Cardiac muscle cell (in vitro differentiated cells and primary cell): ENCODE data around the gene ALDH1L1. TPM values are rescaled to one million over a fixed set of nuclear protein-coding genes. Genes with fewer than 3 reads are reported as not detected.
"Not testable (repeated sequence)": the region's sequence is repeated elsewhere in the genome, so short reads cannot be mapped to it uniquely, and the experiment has no call there.

Source experiments
- DNase-seq, 2 donors: peaks; one replicate each; pipeline versions ENCODE4 v3.0.0 to v3.0.0-alpha.2; 2010 to 2017; ENCODE audit warnings: low read depth in 1 of 2, low spot score in 1 of 2
- H3K27ac ChIP-seq: fragments of 200-600 bp; sonication (generic); 2 replicates; pipeline ENCODE4 v1.5.1; 2016
- H3K27me3 ChIP-seq: fragments of 200-600 bp; sonication (generic); 2 replicates; pipeline ENCODE4 v1.6.0; 2016; ENCODE audit warnings: control low read depth
- H3K36me3 ChIP-seq: fragments of 200-600 bp; sonication (generic); 2 replicates; pipeline ENCODE4 v1.5.1; 2016; ENCODE audit warnings: control low read depth
- H3K4me1 ChIP-seq: fragments of 200-600 bp; sonication (generic); 2 replicates; pipeline ENCODE4 v1.8.1; 2017; ENCODE audit warnings: low read depth, mild to moderate bottlenecking, mixed run types
- H3K4me3 ChIP-seq: fragments of 200-600 bp; sonication (generic); 2 replicates; pipeline ENCODE4 v1.5.1; 2016; ENCODE audit warnings: mild to moderate bottlenecking
- H3K9me3 ChIP-seq: fragments of 200-600 bp; sonication (generic); 2 replicates; pipeline ENCODE4 v1.5.1; 2017; ENCODE audit warnings: low read depth, mild to moderate bottlenecking, control low read depth
- CTCF ChIP-seq: IDR thresholded peaks from 2 replicates; pipeline ENCODE4 v1.5.1; 2012; ENCODE audit warnings: low read depth, mild to moderate bottlenecking, low read length
- polyA plus RNA-seq: library from polyadenylated mRNA; unstranded; fragments of >200 nt; fragmentation: Nextera tagmentation; extraction: Ambion mirVana; gene quantifications from 2 replicates; pipeline ENCODE4 v1.2.1, GENCODE V29; 2016
- total RNA-seq: library from RNA; depleted of rRNA; stranded (reverse); fragments of >200 nt; gene quantifications from 2 replicates; pipeline ENCODE4 v1.2.3, GENCODE V29; 2016

The ALDH1L1 gene
- total and polyA plus RNA-seq, 2 experiments from 2014 or later: 0.98 to 2.6 TPM

GRCh38 chr3:126100269-126100633 lies 80.1 kb downstream of the ALDH1L1 start:
- Histone ChIP-seq H3K9me3 (no peaks in the 10 kb centered on the region), H3K4me3 (no peak overlapping the region), H3K4me1 (no peaks in the 10 kb centered on the region), H3K27ac (no peak overlapping the region), H3K27me3 (no peaks in the 10 kb centered on the region), H3K36me3 (no peaks in the 10 kb centered on the region)
- TF ChIP-seq CTCF: no peak
- no peak for DNase-seq

DNA sequence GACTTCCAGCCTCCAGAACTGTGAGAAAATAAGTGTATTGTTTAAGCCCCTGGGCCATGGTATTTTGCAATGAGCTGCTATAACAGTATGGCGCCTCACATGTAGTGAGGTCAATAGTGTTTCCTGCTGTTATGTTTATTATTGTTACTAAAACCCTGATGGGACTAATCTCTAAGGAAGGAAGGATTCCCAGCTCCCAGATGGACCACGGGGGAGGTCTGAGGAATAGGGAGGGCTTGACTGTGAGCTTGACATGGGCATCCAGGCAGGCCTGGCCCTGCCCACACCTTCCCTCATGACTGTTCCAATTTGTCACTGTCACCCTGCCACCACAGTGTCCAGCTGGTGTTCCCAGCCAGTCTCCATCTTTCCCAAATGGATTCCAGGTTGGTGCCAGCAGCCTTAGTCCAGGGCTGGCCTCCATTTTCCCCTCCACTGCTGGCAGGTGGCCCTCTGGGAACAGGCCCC lies 82.0 kb downstream of the ALDH1L1 start:
- TF ChIP-seq CTCF: no peak
- no peak overlapping the region for H3K27ac ChIP-seq
- no peaks in the 10 kb centered on the region for H3K4me1 ChIP-seq
- no peaks in the 10 kb centered on the region for H3K27me3 ChIP-seq
- H3K4me3 ChIP-seq: no peak overlapping the region
- no peaks in the 10 kb centered on the region for H3K36me3 ChIP-seq
- H3K9me3 ChIP-seq: no peaks in the 10 kb centered on the region
- DNase-seq: no peak

DNA sequence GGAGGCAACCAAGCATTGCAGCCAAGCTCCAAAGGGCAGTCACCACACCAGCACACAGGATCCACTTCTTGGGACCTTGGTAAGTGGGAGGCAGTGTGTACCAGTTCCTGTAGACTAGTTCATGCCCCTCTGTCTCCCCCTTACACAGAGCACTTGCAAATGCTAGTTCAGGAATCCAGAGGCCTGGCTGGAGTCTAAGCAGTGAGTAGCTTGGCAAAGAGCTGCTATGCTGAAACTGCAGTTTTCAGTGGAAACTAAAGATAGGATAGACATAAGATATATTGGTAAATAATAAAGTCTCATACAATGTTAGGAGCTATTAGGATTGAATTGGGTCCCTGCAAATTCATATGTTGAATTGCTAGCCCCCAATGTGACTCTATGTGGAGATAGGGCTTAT lies 82.6 kb downstream of the ALDH1L1 start:
- DNase-seq: no peak
- no peaks in the 10 kb centered on the region for H3K27me3 ChIP-seq
- H3K4me1 ChIP-seq: no peaks in the 10 kb centered on the region
- no peaks in the 10 kb centered on the region for H3K36me3 ChIP-seq
- H3K9me3 ChIP-seq: no peaks in the 10 kb centered on the region
- no peak for TF ChIP-seq CTCF
- no peak overlapping the region for H3K4me3 ChIP-seq
- H3K27ac ChIP-seq: no peak overlapping the region

DNA sequence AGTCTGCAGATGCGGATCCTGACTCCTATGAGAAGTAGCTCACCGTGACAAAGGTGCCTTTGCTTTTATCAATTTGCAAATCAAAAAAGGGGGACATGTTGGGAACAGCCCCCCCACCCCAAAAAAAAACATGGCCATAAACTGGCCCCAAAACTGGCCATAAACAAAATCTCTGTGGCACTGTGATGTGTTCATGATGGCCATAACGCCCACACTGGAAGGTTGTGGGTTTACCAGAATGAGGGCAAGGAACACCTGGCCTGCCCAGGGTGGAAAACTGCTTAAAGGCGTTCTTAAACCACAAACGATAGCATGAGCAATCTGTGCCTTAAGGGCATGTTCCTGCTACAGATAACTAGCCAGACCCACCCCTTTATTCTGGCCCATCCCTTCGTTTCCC lies 84.1 kb downstream of the ALDH1L1 start:
- not testable (repeated sequence) for H3K9me3 ChIP-seq, H3K4me1 ChIP-seq, H3K4me3 ChIP-seq, DNase-seq, H3K27me3 ChIP-seq, H3K27ac ChIP-seq, H3K36me3 ChIP-seq

GRCh38 chr3:126092128-126092527 lies 88.3 kb downstream of the ALDH1L1 start:
- not testable (repeated sequence) for DNase-seq, H3K4me1 ChIP-seq, H3K4me3 ChIP-seq, H3K27ac ChIP-seq, H3K27me3 ChIP-seq, H3K36me3 ChIP-seq, H3K9me3 ChIP-seq

- no peaks in the 10 kb centered on the region for H3K27me3 ChIP-seq
- no peaks in the 10 kb centered on the region for H3K9me3 ChIP-seq
- H3K4me3 ChIP-seq: no peak overlapping the region
- DNase-seq: no peak
- no peak overlapping the region for H3K27ac ChIP-seq
- TF ChIP-seq CTCF: no peak
- no peaks in the 10 kb centered on the region for H3K36me3 ChIP-seq
- H3K4me1 ChIP-seq: no peaks in the 10 kb centered on the region
Observed at GRCh38 chr3:126087552-126088175, 92.7 kb downstream of the ALDH1L1 start.

DNA sequence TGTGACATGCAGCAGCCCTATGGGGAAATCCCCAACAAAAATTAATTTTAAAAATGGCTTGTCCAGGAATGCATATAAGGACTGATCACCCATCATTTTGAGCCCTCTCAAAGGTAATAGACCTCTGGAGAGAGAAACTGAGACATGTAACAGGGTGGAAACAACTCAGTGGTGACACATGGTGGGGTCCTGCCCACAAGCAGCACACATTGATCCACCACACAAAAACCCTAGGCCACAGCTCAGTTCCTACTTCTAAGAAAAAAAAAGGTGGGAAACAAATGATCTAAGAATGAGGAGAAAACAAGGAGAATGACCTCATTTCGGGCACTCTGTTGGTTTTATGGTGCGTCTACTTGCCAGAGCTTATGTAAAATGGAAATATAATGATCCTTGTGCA lies 94.5 kb downstream of the ALDH1L1 start:
- no peak for DNase-seq
- Histone ChIP-seq H3K27ac (no peak overlapping the region), H3K4me1 (no peaks in the 10 kb centered on the region), H3K9me3 (no peaks in the 10 kb centered on the region), H3K4me3 (no peak overlapping the region), H3K36me3 (no peaks in the 10 kb centered on the region), H3K27me3 (no peaks in the 10 kb centered on the region)
- no peak for TF ChIP-seq CTCF
